Measurements from ENCODE around the gene PIP4K2A. TPM values are rescaled to one million over a fixed set of nuclear protein-coding genes. Genes with fewer than 3 reads are reported as not detected.
"Not testable (repeated sequence)": the region's sequence is repeated elsewhere in the genome, so short reads cannot be mapped to it uniquely, and the experiment has no call there.

Gene PIP4K2A
- total RNA-seq, 1 donor from 2014 or later, result 22.4 TPM

- no peak for DNase-seq (ENCODE audit: low spot score, unreplicated experiment)
- H3K27ac Mint-ChIP-seq, result no peak overlapping the region
- H3K36me3 Mint-ChIP-seq (ENCODE audit: insufficient read depth), result peaks cover 3% of the 10 kb centered on the region
- H3K9me3 Mint-ChIP-seq (ENCODE audit: low read depth), result peaks cover 3% of the 10 kb centered on the region
- H3K4me3 Mint-ChIP-seq (ENCODE audit: low read depth), result no peak overlapping the region
- H3K4me1 Mint-ChIP-seq (ENCODE audit: low read depth), result peaks cover 26% of the 10 kb centered on the region
- TF ChIP-seq CTCF (IDR thresholded peaks at IDR 0.05; ENCODE audit: unreplicated experiment), result no peak
- H3K27me3 Mint-ChIP-seq, result no peaks in the 10 kb centered on the region
These were observed 17.3 kb downstream of the PIP4K2A start for GRCh38 chr10:22697101-22697500.

GRCh38 chr10:22693860-22694259 lies 20.5 kb downstream of the PIP4K2A start:
- Mint-ChIP-seq H3K27ac (no peak overlapping the region), H3K9me3 (ENCODE audit: low read depth) (peaks cover 3% of the 10 kb centered on the region), H3K27me3 (no peaks in the 10 kb centered on the region), H3K4me1 (ENCODE audit: low read depth) (peaks cover 6% of the 10 kb centered on the region), H3K36me3 (ENCODE audit: insufficient read depth) (peaks cover 5% of the 10 kb centered on the region), H3K4me3 (ENCODE audit: low read depth) (no peak overlapping the region)
- DNase-seq (ENCODE audit: low spot score, unreplicated experiment), result no peak
- TF ChIP-seq CTCF (IDR thresholded peaks at IDR 0.05; ENCODE audit: unreplicated experiment), result no peak

- TF ChIP-seq CTCF (IDR thresholded peaks at IDR 0.05; ENCODE audit: unreplicated experiment), result no peak
- no peak overlapping the region for H3K4me3 Mint-ChIP-seq (ENCODE audit: low read depth)
- H3K9me3 Mint-ChIP-seq (ENCODE audit: low read depth), result peaks cover 3% of the 10 kb centered on the region
- H3K27me3 Mint-ChIP-seq, result no peaks in the 10 kb centered on the region
- no peak for DNase-seq (ENCODE audit: low spot score, unreplicated experiment)
- H3K4me1 Mint-ChIP-seq (ENCODE audit: low read depth), result peaks cover 6% of the 10 kb centered on the region
- peaks cover 5% of the 10 kb centered on the region for H3K36me3 Mint-ChIP-seq (ENCODE audit: insufficient read depth)
- no peak overlapping the region for H3K27ac Mint-ChIP-seq
These were observed 21.0 kb downstream of the PIP4K2A start for GRCh38 chr10:22693371-22693784.

- not testable (repeated sequence) for H3K9me3 Mint-ChIP-seq (ENCODE audit: low read depth); DNase-seq (ENCODE audit: low spot score, unreplicated experiment); H3K36me3 Mint-ChIP-seq (ENCODE audit: insufficient read depth); H3K4me3 Mint-ChIP-seq (ENCODE audit: low read depth); H3K27ac Mint-ChIP-seq; H3K4me1 Mint-ChIP-seq (ENCODE audit: low read depth); H3K27me3 Mint-ChIP-seq
These were observed 22.3 kb downstream of the PIP4K2A start for GRCh38 chr10:22692119-22692518.

- H3K4me3 Mint-ChIP-seq (ENCODE audit: low read depth), result no peak overlapping the region
- no peak for DNase-seq (ENCODE audit: low spot score, unreplicated experiment)
- no peaks in the 10 kb centered on the region for H3K27me3 Mint-ChIP-seq
- no peak overlapping the region for H3K27ac Mint-ChIP-seq
- H3K9me3 Mint-ChIP-seq (ENCODE audit: low read depth), result peaks cover 13% of the 10 kb centered on the region
- H3K4me1 Mint-ChIP-seq (ENCODE audit: low read depth), result peaks cover 2% of the 10 kb centered on the region
- peaks cover 11% of the 10 kb centered on the region for H3K36me3 Mint-ChIP-seq (ENCODE audit: insufficient read depth)
- TF ChIP-seq CTCF (IDR thresholded peaks at IDR 0.05; ENCODE audit: unreplicated experiment), result no peak
These were observed 23.6 kb downstream of the PIP4K2A start for GRCh38 chr10:22690614-22691431.

- no peak overlapping the region for H3K27ac Mint-ChIP-seq
These were observed 24.2 kb downstream of the PIP4K2A start for GRCh38 chr10:22690158-22690557.

More at GRCh38 chr10:22690158-22690557, 24.2 kb downstream of the PIP4K2A start:
- peaks cover 2% of the 10 kb centered on the region for H3K4me1 Mint-ChIP-seq (ENCODE audit: low read depth)
- H3K27me3 Mint-ChIP-seq, result no peaks in the 10 kb centered on the region
- peaks cover 13% of the 10 kb centered on the region for H3K9me3 Mint-ChIP-seq (ENCODE audit: low read depth)
- TF ChIP-seq CTCF (IDR thresholded peaks at IDR 0.05; ENCODE audit: unreplicated experiment), result no peak
- DNase-seq (ENCODE audit: low spot score, unreplicated experiment), result no peak
- H3K36me3 Mint-ChIP-seq (ENCODE audit: insufficient read depth), result peaks cover 11% of the 10 kb centered on the region
- H3K4me3 Mint-ChIP-seq (ENCODE audit: low read depth), result no peak overlapping the region
